ENCODE data around the gene COLGALT1. TPM values are rescaled to one million over a fixed set of nuclear protein-coding genes. Genes with fewer than 3 reads are reported as not detected.

The COLGALT1 gene
- total RNA-seq, 4 donors from 2014 or later: 38.6 to 78.6 (median 54.7) TPM

GRCh38 chr19:17543986-17544385 lies 11.5 kb upstream of the COLGALT1 start:
- Histone ChIP-seq H3K4me3 (no peak overlapping the region), H3K36me3 (no peaks in the 10 kb centered on the region), H3K9me3 (no peaks in the 10 kb centered on the region), H3K27me3 (no peaks in the 10 kb centered on the region), H3K27ac (no peak overlapping the region), H3K4me1 (peaks cover 1 to 8% (median 7%) of the 10 kb centered on the region in 4 donors)
- in situ Hi-C loops (cut with MboI; ENCODE audit: low pct_ligation_motif_present in 1 of 4, low pct_unique_long_range_greater_than_20kb in 1 of 4, low sequenced_read_pairs in 3 of 4): no loop called here
- intact Hi-C loops (cut with DNase I; ENCODE audit: low total_unique reads): no loop called here
- no peak for DNase-seq
- WGBS, 2 donors (ENCODE audit: low coverage in 1 of 2): 80% methylated on average over 4 of the region's 4 CpGs; no CpG with 5 or more reads in 1 of the 2 donors
- TF ChIP-seq CTCF (IDR thresholded peaks at IDR 0.05) (no peak), POLR2A (IDR thresholded peaks at IDR 0.05) (no peak), POLR2AphosphoS5 (IDR thresholded peaks at IDR 0.05) (no peak), EP300 (IDR thresholded peaks at IDR 0.05; ENCODE audit: low read depth) (no peak)

- peaks cover 0 to 3% (median 2%) of the 10 kb centered on the region in 4 donors for H3K4me1 ChIP-seq
- H3K9me3 ChIP-seq: no peaks in the 10 kb centered on the region
- H3K36me3 ChIP-seq: no peaks in the 10 kb centered on the region
- no peak for DNase-seq
- H3K27ac ChIP-seq: no peak overlapping the region
- H3K27me3 ChIP-seq: no peaks in the 10 kb centered on the region
- intact Hi-C loops (cut with DNase I; ENCODE audit: low total_unique reads): no loop called here
- no peak overlapping the region for H3K4me3 ChIP-seq
- 72 to 94% methylated on average over 2 to 4 of the region's 4 CpGs for WGBS, 2 donors (ENCODE audit: low coverage in 1 of 2)
- in situ Hi-C loops (cut with MboI; ENCODE audit: low pct_ligation_motif_present in 1 of 4, low pct_unique_long_range_greater_than_20kb in 1 of 4, low sequenced_read_pairs in 3 of 4): no loop called here
- TF ChIP-seq POLR2AphosphoS5 (IDR thresholded peaks at IDR 0.05) (no peak), CTCF (IDR thresholded peaks at IDR 0.05) (no peak), POLR2A (IDR thresholded peaks at IDR 0.05) (no peak), EP300 (IDR thresholded peaks at IDR 0.05; ENCODE audit: low read depth) (no peak)
These were observed 11.0 kb upstream of the COLGALT1 start for GRCh38 chr19:17544418-17544817.

- H3K27me3 ChIP-seq: no peaks in the 10 kb centered on the region
- no peak overlapping the region for H3K27ac ChIP-seq
- WGBS, 2 donors (ENCODE audit: low coverage in 1 of 2): 79 to 86% methylated on average over 5 to 6 of the region's 6 CpGs
- intact Hi-C loops (cut with DNase I; ENCODE audit: low total_unique reads) (no loop called here), in situ Hi-C loops (cut with MboI; ENCODE audit: low pct_ligation_motif_present in 1 of 4, low pct_unique_long_range_greater_than_20kb in 1 of 4, low sequenced_read_pairs in 3 of 4) (no loop called here)
- H3K4me3 ChIP-seq: no peak overlapping the region
- no peaks in the 10 kb centered on the region for H3K9me3 ChIP-seq
- TF ChIP-seq CTCF (IDR thresholded peaks at IDR 0.05): no peak
- no peak for DNase-seq
- no peaks in the 10 kb centered on the region for H3K4me1 ChIP-seq
- H3K36me3 ChIP-seq: no peaks in the 10 kb centered on the region
These were observed 7.3 kb upstream of the COLGALT1 start for GRCh38 chr19:17548145-17548544.

GRCh38 chr19:17549085-17549740 lies 6.2 kb upstream of the COLGALT1 start:
- no peaks in the 10 kb centered on the region for H3K36me3 ChIP-seq
- in situ Hi-C loops (cut with MboI; ENCODE audit: low pct_ligation_motif_present in 1 of 4, low pct_unique_long_range_greater_than_20kb in 1 of 4, low sequenced_read_pairs in 3 of 4): no loop called here

More at GRCh38 chr19:17549085-17549740, 6.2 kb upstream of the COLGALT1 start:
- Histone ChIP-seq H3K27me3 (no peaks in the 10 kb centered on the region), H3K9me3 (no peaks in the 10 kb centered on the region), H3K27ac (no peak overlapping the region), H3K4me1 (no peaks in the 10 kb centered on the region), H3K4me3 (no peak overlapping the region)
- TF ChIP-seq POLR2AphosphoS5 (IDR thresholded peaks at IDR 0.05): no peak
- TF ChIP-seq EP300 (IDR thresholded peaks at IDR 0.05; ENCODE audit: low read depth): no peak
- TF ChIP-seq CTCF (IDR thresholded peaks at IDR 0.05): no peak
- TF ChIP-seq POLR2A (IDR thresholded peaks at IDR 0.05): no peak
- intact Hi-C loops (cut with DNase I; ENCODE audit: low total_unique reads): no loop called here
- 60 to 77% methylated on average over 3 to 5 of the region's 5 CpGs for WGBS, 2 donors (ENCODE audit: low coverage in 1 of 2)
- DNase-seq: no peak

Measured in transverse colon (tissue), 4 donors.